Measurements from ENCODE around the gene SMURF2.
"Not testable (repeated sequence)": the region's sequence is repeated elsewhere in the genome, so short reads cannot be mapped to it uniquely, and the experiment has no call there.

The SMURF2 gene

GRCh38 chr17:64583038-64583437 lies 79.1 kb downstream of the SMURF2 start:
- Histone ChIP-seq H3K9me3 (ENCODE audit: control insufficient read depth, low read length) (no peaks in the 10 kb centered on the region), H3K36me3 (ENCODE audit: control insufficient read depth, insufficient read depth, low read length) (no peaks in the 10 kb centered on the region), H3K9ac (no peak overlapping the region), H3K4me3 (ENCODE audit: low read depth, low read length) (no peak overlapping the region), H3K4me2 (ENCODE audit: low read length) (no peak overlapping the region), H3K27me3 (ENCODE audit: control insufficient read depth, insufficient read depth, low read length) (no peaks in the 10 kb centered on the region), H3K79me2 (no peaks in the 10 kb centered on the region), H3K4me1 (no peaks in the 10 kb centered on the region), H3K27ac (no peak overlapping the region), H2AFZ (no peak overlapping the region)
- no peak for TF ChIP-seq CTCF (IDR thresholded peaks at IDR 0.05)

- no peaks in the 10 kb centered on the region for H3K79me2 ChIP-seq
- H3K9me3 ChIP-seq (ENCODE audit: control insufficient read depth, low read length), result no peaks in the 10 kb centered on the region
- H3K27me3 ChIP-seq (ENCODE audit: control insufficient read depth, insufficient read depth, low read length), result no peaks in the 10 kb centered on the region
- H2AFZ ChIP-seq, result no peak overlapping the region
- no peaks in the 10 kb centered on the region for H3K4me1 ChIP-seq
- H3K4me3 ChIP-seq (ENCODE audit: low read depth, low read length), result no peak overlapping the region
- no peak overlapping the region for H3K27ac ChIP-seq
- no peaks in the 10 kb centered on the region for H3K36me3 ChIP-seq (ENCODE audit: control insufficient read depth, insufficient read depth, low read length)
- no peak for TF ChIP-seq CTCF (IDR thresholded peaks at IDR 0.05)
- no peak overlapping the region for H3K9ac ChIP-seq
- H3K4me2 ChIP-seq (ENCODE audit: low read length), result no peak overlapping the region
Measured at GRCh38 chr17:64580384-64581315, 81.5 kb downstream of the SMURF2 start.

DNA sequence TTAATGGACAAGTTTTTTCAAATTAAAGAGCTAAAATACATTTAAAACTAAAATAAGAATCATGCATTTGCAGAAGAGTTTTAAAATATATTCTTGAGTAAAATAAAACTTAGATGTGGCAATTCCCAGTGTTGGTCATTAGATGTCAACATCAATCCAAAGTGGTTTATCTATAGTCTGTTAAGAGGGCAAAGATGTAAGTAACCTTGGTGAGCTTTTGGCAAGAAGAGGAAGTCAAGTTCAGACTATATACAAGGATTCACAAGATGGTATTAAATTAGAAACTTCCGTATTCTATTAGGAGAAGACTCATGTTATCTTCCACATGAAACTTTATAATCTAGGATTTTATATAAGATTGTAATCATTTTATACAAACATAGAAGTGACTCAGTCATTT lies 82.2 kb downstream of the SMURF2 start:
- H3K9ac ChIP-seq, result no peak overlapping the region
- no peaks in the 10 kb centered on the region for H3K36me3 ChIP-seq (ENCODE audit: control insufficient read depth, insufficient read depth, low read length)
- no peaks in the 10 kb centered on the region for H3K27me3 ChIP-seq (ENCODE audit: control insufficient read depth, insufficient read depth, low read length)
- no peaks in the 10 kb centered on the region for H3K79me2 ChIP-seq
- no peak overlapping the region for H2AFZ ChIP-seq
- H3K9me3 ChIP-seq (ENCODE audit: control insufficient read depth, low read length), result no peaks in the 10 kb centered on the region
- no peak overlapping the region for H3K4me3 ChIP-seq (ENCODE audit: low read depth, low read length)
- H3K4me1 ChIP-seq, result no peaks in the 10 kb centered on the region
- no peak overlapping the region for H3K27ac ChIP-seq
- H3K4me2 ChIP-seq (ENCODE audit: low read length), result no peak overlapping the region
- no peak for TF ChIP-seq CTCF (IDR thresholded peaks at IDR 0.05)

DNA sequence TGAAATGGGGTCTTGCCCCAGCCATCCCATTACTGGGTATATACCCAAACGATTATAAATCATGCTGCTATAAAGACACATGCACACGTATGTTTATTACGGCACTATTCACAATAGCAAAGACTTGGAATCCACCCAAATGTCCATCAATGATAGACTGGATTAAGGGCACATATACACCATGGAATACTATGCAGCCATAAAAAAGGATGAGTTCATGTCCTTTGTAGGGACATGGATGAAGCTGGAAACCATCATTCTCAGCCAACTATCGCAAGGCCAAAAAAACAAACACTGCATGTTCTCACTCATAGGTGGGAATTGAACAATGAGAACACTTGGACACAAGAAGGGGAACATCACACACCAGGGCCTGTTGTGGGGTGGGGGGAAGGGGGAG lies 85.1 kb downstream of the SMURF2 start:
- not testable (repeated sequence) for H3K4me1 ChIP-seq; H3K4me3 ChIP-seq (ENCODE audit: low read depth, low read length); H3K9me3 ChIP-seq (ENCODE audit: control insufficient read depth, low read length); H3K27ac ChIP-seq; H3K27me3 ChIP-seq (ENCODE audit: control insufficient read depth, insufficient read depth, low read length); H3K36me3 ChIP-seq (ENCODE audit: control insufficient read depth, insufficient read depth, low read length); H3K79me2 ChIP-seq; H3K4me2 ChIP-seq (ENCODE audit: low read length); H3K9ac ChIP-seq; H2AFZ ChIP-seq

DNA sequence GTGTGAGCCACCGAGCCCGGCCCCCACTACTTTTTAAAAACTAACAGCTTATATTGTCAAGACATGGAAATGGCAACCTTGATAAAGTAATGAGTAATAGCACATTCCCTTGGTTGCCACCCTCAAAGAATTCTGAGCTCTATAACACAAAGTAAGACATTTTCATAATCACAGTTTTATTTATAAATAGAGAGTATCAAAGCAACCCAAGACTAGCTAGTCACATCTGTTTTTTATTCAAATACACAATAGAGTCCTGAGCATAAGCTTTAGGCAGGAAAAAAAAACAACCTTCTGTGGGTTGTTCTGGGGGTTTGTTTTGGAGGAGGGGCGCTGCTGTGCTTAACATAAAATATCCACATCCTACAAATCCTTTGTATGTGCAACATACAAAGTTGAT lies 86.7 kb downstream of the SMURF2 start:
- Histone ChIP-seq H3K27ac (no peak overlapping the region), H3K4me1 (no peaks in the 10 kb centered on the region), H2AFZ (no peak overlapping the region), H3K4me3 (ENCODE audit: low read depth, low read length) (no peak overlapping the region), H3K27me3 (ENCODE audit: control insufficient read depth, insufficient read depth, low read length) (no peaks in the 10 kb centered on the region), H3K36me3 (ENCODE audit: control insufficient read depth, insufficient read depth, low read length) (no peaks in the 10 kb centered on the region), H3K4me2 (ENCODE audit: low read length) (no peak overlapping the region), H3K79me2 (no peaks in the 10 kb centered on the region), H3K9ac (no peak overlapping the region), H3K9me3 (ENCODE audit: control insufficient read depth, low read length) (no peaks in the 10 kb centered on the region)
- no peak for TF ChIP-seq CTCF (IDR thresholded peaks at IDR 0.05)

Measured in parathyroid adenoma (tissue), 2 donors.